ENCODE results near the gene SMTNL1. TPM values are rescaled to one million over a fixed set of nuclear protein-coding genes. Genes with fewer than 3 reads are reported as not detected.

Gene SMTNL1
- total and polyA plus RNA-seq, 9 of the 15 experiments (the other 6 are each of a cell fraction or from before 2014, with no cell fraction given) = not detected

- TF ChIP-seq HDAC1 (IDR thresholded peaks at IDR 0.05) = peak in 1 of 2 experiments; percentile 61; a peak in 1 of 4 replicates
- TF ChIP-seq PKNOX1 (IDR thresholded peaks at IDR 0.05) = peak; percentile 43; the same call in 1 of the 2 replicates
- TF ChIP-seq EP300 (IDR thresholded peaks at IDR 0.05; ENCODE audit: low read length) = no peak
- TF ChIP-seq MAFF (IDR thresholded peaks at IDR 0.05; ENCODE audit: low read length) = no peak
- TF ChIP-seq MYBL2 (IDR thresholded peaks at IDR 0.05; ENCODE audit: low read depth) = no peak
- no peak for TF ChIP-seq MYBL2 (CRISPR knock-in tag; IDR thresholded peaks at IDR 0.05; ENCODE audit: borderline replicate concordance)
- TF ChIP-seq HMG20B (CRISPR knock-in tag; IDR thresholded peaks at IDR 0.05) = no peak
- TF ChIP-seq ZNF79 (CRISPR knock-in tag; IDR thresholded peaks at IDR 0.05; ENCODE audit: low read depth) = no peak
- TF ChIP-seq NR2F6 (CRISPR knock-in tag; IDR thresholded peaks at IDR 0.05) = no peak
- no peak for TF ChIP-seq JUND (IDR thresholded peaks at IDR 0.05; ENCODE audit: borderline replicate concordance, low read depth, low read length)
- no peak for TF ChIP-seq JUND (tag; IDR thresholded peaks at IDR 0.05; ENCODE audit: borderline replicate concordance, low read depth, low read length)
- TF ChIP-seq, protein P1, sequence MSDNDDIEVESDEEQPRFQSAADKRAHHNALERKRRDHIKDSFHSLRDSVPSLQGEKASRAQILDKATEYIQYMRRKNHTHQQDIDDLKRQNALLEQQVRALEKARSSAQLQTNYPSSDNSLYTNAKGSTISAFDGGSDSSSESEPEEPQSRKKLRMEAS (CRISPR knock-in tag; IDR thresholded peaks at IDR 0.05) = peak; percentile 56
- TF ChIP-seq, protein P2, sequence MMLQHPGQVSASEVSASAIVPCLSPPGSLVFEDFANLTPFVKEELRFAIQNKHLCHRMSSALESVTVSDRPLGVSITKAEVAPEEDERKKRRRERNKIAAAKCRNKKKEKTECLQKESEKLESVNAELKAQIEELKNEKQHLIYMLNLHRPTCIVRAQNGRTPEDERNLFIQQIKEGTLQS (IDR thresholded peaks at IDR 0.05) = no peak
- TF ChIP-seq, protein P2 (CRISPR knock-in tag; conservative IDR thresholded peaks at IDR 0.05) = no peak
- no peak for TF ChIP-seq TBP (optimal IDR thresholded peaks at IDR 0.05; ENCODE audit: low read depth, low read length)
- TF ChIP-seq NKRF (IDR thresholded peaks at IDR 0.05; ENCODE audit: borderline replicate concordance) = peak; percentile 39; the same call in 1 of the 2 replicates
- TF ChIP-seq TEAD2 (tag; IDR thresholded peaks at IDR 0.05) = no peak
- TF ChIP-seq PHF20 (IDR thresholded peaks at IDR 0.05; ENCODE audit: partially characterized antibody) = no peak
- TF ChIP-seq ZNF444 (CRISPR knock-in tag; IDR thresholded peaks at IDR 0.05) = no peak
- 0 out of 2 replicates have a peak, but pooled peaks have one; percentile 25 for TF ChIP-seq SMAD4 (CRISPR knock-in tag; conservative IDR thresholded peaks at IDR 0.05)
- TF ChIP-seq MXI1 (IDR thresholded peaks at IDR 0.05; ENCODE audit: low read depth, low read length) = no peak
- no peak for TF ChIP-seq CCAR2 (IDR thresholded peaks at IDR 0.05; ENCODE audit: low read depth, low read length)
- TF ChIP-seq ELF4 (CRISPR knock-in tag; IDR thresholded peaks at IDR 0.05) = 0 out of 2 replicates have a peak, but pooled peaks have one; percentile 15
- no peak for TF ChIP-seq KAT2B (IDR thresholded peaks at IDR 0.05; ENCODE audit: low read depth, low read length)
- TF ChIP-seq XRCC4 (IDR thresholded peaks at IDR 0.05; ENCODE audit: extremely low read depth, insufficient read depth, insufficient read length) = no peak
- TF ChIP-seq MAFG (tag; conservative IDR thresholded peaks at IDR 0.05) = no peak
- TF ChIP-seq U2AF2 (optimal IDR thresholded peaks at IDR 0.05; ENCODE audit: low read depth, low read length) = no peak
- TF ChIP-seq DDX20 (tag; IDR thresholded peaks at IDR 0.05; ENCODE audit: low read depth) = no peak
Observed at GRCh38 chr11:57499983-57500461, 37.4 kb upstream of the SMTNL1 start (continued).

Measured in K562 (cell line).